ENCODE data around the gene PODXL. TPM values are rescaled to one million over a fixed set of nuclear protein-coding genes. Genes with fewer than 3 reads are reported as not detected.

Gene PODXL
- total RNA-seq, 1 experiment from 2014 or later: 727 TPM

- H3K27ac ChIP-seq (ENCODE audit: insufficient read length, low read depth, low read length): no peak overlapping the region
- no peak overlapping the region; a peak in 3 of 7 replicates for H3K27ac Mint-ChIP-seq
- no peak overlapping the region for H3K4me3 Mint-ChIP-seq
- no peaks in the 10 kb centered on the region for H4K20me1 ChIP-seq (ENCODE audit: control insufficient read depth, insufficient read depth, insufficient read length)
- no peak overlapping the region for H2BK5ac ChIP-seq (ENCODE audit: insufficient read length, low read length)
- no peak for DNase-seq
- no peaks in the 10 kb centered on the region for H3K9me3 Mint-ChIP-seq
- H3K14ac ChIP-seq (ENCODE audit: insufficient read depth, low read length): no peak overlapping the region
- no peak for TF ChIP-seq CTCF (conservative IDR thresholded peaks at IDR 0.05)
- no peaks in the 10 kb centered on the region for H3K9me3 ChIP-seq (ENCODE audit: control insufficient read depth, low read depth, low read length)
- WGBS (ENCODE audit: extremely low coverage, insufficient read length, low lambda C conversion rate): no CpG with 5 or more reads among the region's 4 CpGs
- H3K27me3 Mint-ChIP-seq (ENCODE audit: low read depth): no peaks in the 10 kb centered on the region
- no peak overlapping the region for H4K5ac ChIP-seq (ENCODE audit: insufficient read length, low read depth, low read length)
- H3K56ac ChIP-seq (ENCODE audit: insufficient read length, low read depth, low read length): no peak overlapping the region
- no peak overlapping the region for H3K9ac ChIP-seq (ENCODE audit: extremely low read depth, insufficient read length, low read length)
- H2AK5ac ChIP-seq (ENCODE audit: insufficient read length, low read length): no peak overlapping the region
- H3K4ac ChIP-seq (ENCODE audit: low read depth, low read length): no peak overlapping the region
- H3K36me3 Mint-ChIP-seq (ENCODE audit: insufficient read depth in 1 of 3, low read depth in 3 of 3): peaks cover 12 to 54% (median 22%) of the 10 kb centered on the region in 3 experiments; a peak in 5 of 7 replicates
- no peaks in the 10 kb centered on the region for H3K27me3 ChIP-seq (ENCODE audit: insufficient read depth, low read length)
- H2BK12ac ChIP-seq (ENCODE audit: insufficient read length, low read depth, low read length): no peak overlapping the region
- H3K4me2 ChIP-seq (ENCODE audit: insufficient read depth, insufficient read length, low read length): no peak overlapping the region
- no peak overlapping the region for H2AFZ ChIP-seq (ENCODE audit: low read length)
- H2BK20ac ChIP-seq (ENCODE audit: low read depth, low read length, poor library complexity, severe bottlenecking): no peak overlapping the region
- no peak overlapping the region for H4K8ac ChIP-seq (replicated peaks; ENCODE audit: insufficient read length, low read depth, low read length)
- no peak overlapping the region for H3K23ac ChIP-seq (ENCODE audit: insufficient read length, low read depth, low read length)
- no peak overlapping the region for H2BK120ac ChIP-seq (ENCODE audit: low read depth, low read length, poor library complexity, severe bottlenecking)
- H3K4me1 ChIP-seq (ENCODE audit: insufficient read depth, low read length): no peaks in the 10 kb centered on the region
- no peaks in the 10 kb centered on the region for H3K79me1 ChIP-seq (ENCODE audit: insufficient read depth, low read depth, low read length, poor library complexity, severe bottlenecking)
- no peak overlapping the region for H3K18ac ChIP-seq (ENCODE audit: insufficient read length, low read depth, low read length)
- H3K23me2 ChIP-seq (ENCODE audit: insufficient read length, low read depth, low read length, poor library complexity, severe bottlenecking): no peaks in the 10 kb centered on the region
- H3T11ph ChIP-seq (ENCODE audit: low read length): no peak overlapping the region
- H2BK15ac ChIP-seq (ENCODE audit: low read depth, low read length): no peak overlapping the region
- H3K4me1 Mint-ChIP-seq: peaks cover 6 to 12% of the 10 kb centered on the region in 2 experiments
- H3K79me2 ChIP-seq (ENCODE audit: insufficient read depth, low read length): no peaks in the 10 kb centered on the region
- no peak overlapping the region for H4K91ac ChIP-seq (ENCODE audit: insufficient read length, low read depth, low read length)
Observed at GRCh38 chr7:131471250-131472004, 85.0 kb downstream of the PODXL start.
